Measurements from ENCODE around the gene GSG1L. TPM values are rescaled to one million over a fixed set of nuclear protein-coding genes. Genes with fewer than 3 reads are reported as not detected.

The GSG1L gene
- total RNA-seq, 2 donors from 2014 or later, result 13.9 to 34.7 TPM

GRCh38 chr16:27867122-27868110, 196.1 kb downstream of the GSG1L start:
- no peaks in the 10 kb centered on the region for H3K4me1 ChIP-seq
- TF ChIP-seq CTCF (IDR thresholded peaks at IDR 0.05), result peak in 1 of 2 donors; percentile 63
- H3K36me3 ChIP-seq, result no peaks in the 10 kb centered on the region
- peaks cover 7 to 25% of the 10 kb centered on the region in 2 donors for H3K9me3 ChIP-seq
- H3K4me3 ChIP-seq, result no peak overlapping the region
- no peak for DNase-seq (ENCODE audit: low spot score)
- H3K27me3 ChIP-seq, result no peaks in the 10 kb centered on the region
- no peak overlapping the region for H3K27ac ChIP-seq

GRCh38 chr16:27863377-27863776, 200.1 kb downstream of the GSG1L start:
- no peaks in the 10 kb centered on the region for H3K4me1 ChIP-seq
- no peaks in the 10 kb centered on the region for H3K36me3 ChIP-seq
- no peak for TF ChIP-seq CTCF (IDR thresholded peaks at IDR 0.05)
- no peak for DNase-seq (ENCODE audit: low spot score)
- H3K9me3 ChIP-seq, result peaks cover 7 to 27% of the 10 kb centered on the region in 2 donors
- no peak overlapping the region for H3K27ac ChIP-seq
- no peak overlapping the region for H3K4me3 ChIP-seq
- H3K27me3 ChIP-seq, result no peaks in the 10 kb centered on the region

- Histone ChIP-seq H3K27ac (no peak overlapping the region), H3K36me3 (no peaks in the 10 kb centered on the region), H3K4me3 (no peak overlapping the region), H3K9me3 (peaks cover 7 to 27% of the 10 kb centered on the region in 2 donors), H3K27me3 (no peaks in the 10 kb centered on the region), H3K4me1 (no peaks in the 10 kb centered on the region)
- no peak for DNase-seq (ENCODE audit: low spot score)
- no peak for TF ChIP-seq CTCF (IDR thresholded peaks at IDR 0.05)
Observed at GRCh38 chr16:27862953-27863352, 200.6 kb downstream of the GSG1L start.

GRCh38 chr16:27860091-27860490, 203.4 kb downstream of the GSG1L start:
- DNase-seq (ENCODE audit: low spot score), result no peak
- H3K4me3 ChIP-seq, result no peak overlapping the region
- peaks cover 7 to 27% of the 10 kb centered on the region in 2 donors for H3K9me3 ChIP-seq

GRCh38 chr16:27859020-27859419, 204.5 kb downstream of the GSG1L start:
- no peaks in the 10 kb centered on the region for H3K27me3 ChIP-seq
- no peaks in the 10 kb centered on the region for H3K4me1 ChIP-seq
- H3K9me3 ChIP-seq, result peaks cover 7 to 18% of the 10 kb centered on the region in 2 donors
- no peak for DNase-seq (ENCODE audit: low spot score)
- no peak overlapping the region for H3K27ac ChIP-seq
- no peak overlapping the region for H3K4me3 ChIP-seq
- no peaks in the 10 kb centered on the region for H3K36me3 ChIP-seq
- TF ChIP-seq CTCF (IDR thresholded peaks at IDR 0.05), result no peak

More at GRCh38 chr16:27860091-27860490, 203.4 kb downstream of the GSG1L start:
- H3K4me1 ChIP-seq, result no peaks in the 10 kb centered on the region
- no peak overlapping the region for H3K27ac ChIP-seq
- H3K27me3 ChIP-seq, result no peaks in the 10 kb centered on the region
- H3K36me3 ChIP-seq, result no peaks in the 10 kb centered on the region
- no peak for TF ChIP-seq CTCF (IDR thresholded peaks at IDR 0.05)

All from right atrium auricular region (tissue), 2 donors.